GM12878 (cell line): ENCODE data around the gene C21orf91. TPM values are rescaled to one million over a fixed set of nuclear protein-coding genes. Genes with fewer than 3 reads are reported as not detected.
A peak's percentile ranks its signal among the peaks of the same experiment; 100 is the strongest.

Experiments
- ATAC-seq: fragments of 200-7000 bp; cut with Tn5 transposase; 3 replicates; pipeline ENCODE4 v1.9.1; 2020; ENCODE audit warnings: mild to moderate bottlenecking, moderate library complexity
- BruUV-seq: library from RNA; stranded (reverse); fragments of 400-500 nt; replicated peaks from 2 replicates; lab custom pipeline; 2021; lab: Mats Ljungman, UMichigan
- CTCF ChIA-PET: fragments of 300-600 bp; sonication (Branson Sonifier 250); formaldehyde crosslinking; extraction: SDS; loops from one replicate; lab custom pipeline; 2021; ENCODE audit warnings: inconsistent platforms; lab: Yijun Ruan, JAX
- POLR2A ChIA-PET: fragments of 350-600 bp; formaldehyde crosslinking; extraction: SDS; loops from one replicate; lab custom pipeline; 2021; ENCODE audit warnings: inconsistent platforms; lab: Charles Lee
- RAD21 ChIA-PET: fragments of 300-600 bp; sonication (Branson Sonifier 250); formaldehyde crosslinking; loops from one replicate; lab custom pipeline; 2023; ENCODE audit warnings: antibody characterized with exemption; ENCODE audit not compliant: unreplicated experiment; lab: Charles Lee
- SMC1A ChIA-PET: fragments of 300-600 bp; sonication (Branson Sonifier 250); formaldehyde crosslinking; loops from one replicate; lab custom pipeline; 2023; ENCODE audit not compliant: unreplicated experiment, uncharacterized antibody; lab: Charles Lee
- DNase-seq: peaks from one replicate; pipeline ENCODE4 v3.0.0-alpha.2; 2011; ENCODE audit warnings: low read depth, low spot score
- FAIRE-seq: peaks from 3 replicates; lab custom pipeline; 2011; peaks lifted over from hg19 to GRCh38; lab: Jason Lieb, UNC
- H2AFZ ChIP-seq: 2 replicates; pipeline ENCODE4 v1.6.0; 2011; ENCODE audit warnings: low read depth, low read length, control low read depth; ENCODE audit not compliant: control insufficient read depth
- H3K27ac ChIP-seq: 2 replicates; pipeline ENCODE4 v1.5.1; 2011; ENCODE audit warnings: control low read depth; ENCODE audit not compliant: control insufficient read depth, insufficient read depth
- H3K27me3 ChIP-seq, 2 experiments: replicated peaks in 1 of 2; 2 replicates each; pipeline versions ENCODE4 v1.6.0 to v1.6.1; 2011; ENCODE audit warnings: low read length in 1 of 2; ENCODE audit not compliant: control insufficient read depth in 2 of 2, insufficient read depth in 2 of 2
- H3K36me3 ChIP-seq, 2 experiments: 2 replicates each; pipeline ENCODE4 v1.5.1; 2011; ENCODE audit warnings: low read length in 1 of 2; ENCODE audit not compliant: control insufficient read depth in 2 of 2, insufficient read depth in 2 of 2
- H3K4me1 ChIP-seq: 2 replicates; pipeline ENCODE4 v1.6.1; 2011; ENCODE audit warnings: mild to moderate bottlenecking, low read length, moderate library complexity, mixed read lengths; ENCODE audit not compliant: control insufficient read depth, insufficient read depth
- H3K4me2 ChIP-seq: 2 replicates; pipeline ENCODE4 v1.6.0; 2011; ENCODE audit warnings: control low read depth; ENCODE audit not compliant: control insufficient read depth, insufficient read depth
- H3K4me3 ChIP-seq: fragments of 200-600 bp; sonication (generic); 2 replicates; pipeline ENCODE4 v1.5.1; 2016
- H3K79me2 ChIP-seq: 2 replicates; pipeline ENCODE4 v1.6.0; 2011; ENCODE audit warnings: low read length; ENCODE audit not compliant: control insufficient read depth, insufficient read depth
- H3K9ac ChIP-seq: 2 replicates; pipeline ENCODE4 v1.8.0; 2011; ENCODE audit warnings: low read length, control low read depth, mixed read lengths; ENCODE audit not compliant: control insufficient read depth, insufficient read depth
- H3K9me3 ChIP-seq: replicated peaks from 3 replicates; pipeline ENCODE4 v1.5.1; 2011; ENCODE audit warnings: mild to moderate bottlenecking, low read length; ENCODE audit not compliant: control insufficient read depth, insufficient read depth
- H4K20me1 ChIP-seq: 2 replicates; pipeline ENCODE4 v1.6.0; 2011; ENCODE audit not compliant: control insufficient read depth, insufficient read depth
- BCLAF1 ChIP-seq: fragments of 450-650 bp; IDR thresholded peaks from 2 replicates; pipeline ENCODE4 v1.6.1; 2017; ENCODE audit warnings: antibody characterized with exemption, mild to moderate bottlenecking, moderate library complexity
- CHD4 ChIP-seq: fragments of 200-600 bp; sonication (generic); IDR thresholded peaks from 2 replicates; pipeline ENCODE4 v1.6.1; 2016; ENCODE audit warnings: mild to moderate bottlenecking
- TAF1 ChIP-seq: IDR thresholded peaks from 2 replicates; pipeline ENCODE4 v1.6.1; 2011; ENCODE audit warnings: mild to moderate bottlenecking, low read depth, low read length, borderline replicate concordance
- ZBTB4 ChIP-seq: fragments of 450-650 bp; formaldehyde crosslinking; IDR thresholded peaks from 2 replicates; pipeline ENCODE4 v1.4.0; 2022; ENCODE audit warnings: mild to moderate bottlenecking, moderate library complexity
- ZNF687 ChIP-seq: fragments of 450-650 bp; IDR thresholded peaks from 2 replicates; pipeline ENCODE4 v1.6.1; 2017; ENCODE audit warnings: mild to moderate bottlenecking, moderate library complexity
- ZZZ3 ChIP-seq: IDR thresholded peaks from 2 replicates; pipeline ENCODE4 v1.6.1; 2011; ENCODE audit warnings: low read depth; ENCODE audit not compliant: control insufficient read depth, insufficient read length
- WGBS: methylation state at CpG from one replicate; pipeline ENCODE4 v1.1.6; 2016; ENCODE audit warnings: low lambda C conversion rate; ENCODE audit not compliant: insufficient replicate concordance, insufficient coverage; ENCODE audit errors: missing lambda C conversion rate; 5-methylcytosine and 5-hydroxymethylcytosine counted together
- in situ Hi-C: fragments of 300-500 bp; cut with MboI; formaldehyde crosslinking; loops from 9 replicates; pipeline ENCODE4 v1.14.3; 2018; ENCODE audit warnings: mixed read lengths
- intact Hi-C: fragments of 100-400 bp; cut with micrococcal nuclease; formaldehyde crosslinking; loops from one replicate; pipeline ENCODE4 v1.14.2; 2022; ENCODE audit not compliant: unreplicated experiment
- polyA plus RNA-seq, 11 experiments: library from polyadenylated mRNA; depleted of rRNA in 4 of 11; unstranded in 6 of 11; stranded (reverse) in 5 of 11; fragments of >200 nt; fragmentation: Nextera tagmentation in 4 of 11; fragmentation: Illumina TruSeq in 1 of 11; extraction: Ambion mirVana in 4 of 11; extraction: Trizol in 1 of 11; gene quantifications; 1 replicate in 1 of 11; 2 replicates in 10 of 11; pipeline versions ENCODE4 v1.2.1 to v1.2.3, GENCODE V29; 2011 to 2016; ENCODE audit warnings: inconsistent platforms in 2 of 11, missing spikeins in 2 of 11, low read depth in 1 of 11
- total RNA-seq, 4 experiments: library from RNA; depleted of rRNA in 3 of 4; stranded (reverse); fragments of >200 nt in 3 of 4; fragmentation: Illumina TruSeq in 1 of 4; extraction: Trizol in 1 of 4; gene quantifications; 2 replicates each; pipeline versions ENCODE4 v1.2.1 to v1.2.3, GENCODE V29; 2013 to 2021

C21orf91 gene
- total and polyA plus RNA-seq, 10 of the 15 experiments (the other 5 are each of a cell fraction or from before 2014, with no cell fraction given): 9.3 to 40.3 (median 29.8) TPM

- FAIRE-seq (no peak), DNase-seq (no peak), ATAC-seq (no peak)
- peaks cover 71% of the 10 kb centered on the region for H3K4me1 ChIP-seq
- H3K27me3 ChIP-seq: no peaks in the 10 kb centered on the region
- ChIA-PET SMC1A (interaction anchor here (1.1 to 5.8 kb wide), 12 partner anchors 7 to 142 kb away, joined by 3 to 100 read pairs (median 12); partner anchors contain the start of gene C21orf91), CTCF (interaction anchor here (0.9 to 5.8 kb wide), 9 partner anchors 12 to 142 kb away, joined by 3 to 48 read pairs (median 3); partner anchors contain the start of gene C21orf91), POLR2A (interaction anchor here (1.0 to 2.3 kb wide), 3 partner anchors 9 to 35 kb away, joined by 4 to 13 read pairs (median 4); partner anchors contain the start of gene C21orf91), RAD21 (interaction anchor here (0.7 to 5.8 kb wide), 9 partner anchors 10 to 173 kb away, joined by 3 to 72 read pairs (median 5); partner anchors contain the start of gene C21orf91)
- WGBS: 73% methylated on average over 3 of the region's 3 CpGs
- H3K9ac ChIP-seq: peak overlapping the region; percentile 59
- intact Hi-C loops (loop anchor here (5.0 kb wide), 3 partner anchors 101 to 171 kb away; partner anchors contain the start of gene BTG3), in situ Hi-C loops (loop anchor here (5.0 kb wide), 1 partner anchor 171 kb away; the partner anchor contains the start of gene BTG3)
- no peaks in the 10 kb centered on the region for H4K20me1 ChIP-seq
- peaks cover 3 to 9% of the 10 kb centered on the region in 2 experiments; a peak in 3 of 4 replicates for H3K36me3 ChIP-seq
- peaks cover 2% of the 10 kb centered on the region; the same call in 2 of the 3 replicates for H3K9me3 ChIP-seq
- peak overlapping the region; percentile 49 for H3K4me3 ChIP-seq
- TF ChIP-seq BCLAF1 (no peak), ZNF687 (no peak), ZBTB4 (no peak), CHD4 (no peak), TAF1 (no peak), ZZZ3 (no peak)
- peak overlapping the region; percentile 91 for H3K27ac ChIP-seq
- no TSS peak for BruUV-seq
- H2AFZ ChIP-seq: no peak overlapping the region
- peak overlapping the region; percentile 87 for H3K4me2 ChIP-seq
- H3K79me2 ChIP-seq: no peaks in the 10 kb centered on the region
These were observed 36.2 kb downstream of the C21orf91 start for GRCh38 chr21:17783003-17783402.
